Esophagus squamous epithelium (tissue), 5 donors: ENCODE measurements around the gene ZBTB42. TPM values are rescaled to one million over a fixed set of nuclear protein-coding genes. Genes with fewer than 3 reads are reported as not detected.
A peak's percentile ranks its signal among the peaks of the same experiment; 100 is the strongest.
"Not testable (repeated sequence)": the region's sequence is repeated elsewhere in the genome, so short reads cannot be mapped to it uniquely, and the experiment has no call there.

ENCODE experiments used
- DNase-seq: peaks from one replicate; lab custom pipeline; 2025; lab: John Stamatoyannopoulos, UW
- H3K27ac ChIP-seq, 4 donors: fragments of 200-600 bp; sonication (generic); one replicate each; pipeline ENCODE4 v1.5.1; 2016 to 2019; ENCODE audit warnings: mild to moderate bottlenecking in 1 of 4
- H3K27me3 ChIP-seq, 4 donors: fragments of 200-600 bp; sonication (generic); 1 replicate in 3 of 4; 2 replicates in 1 of 4; pipeline versions ENCODE4 v1.5.1 to v1.6.0; 2017 to 2021; ENCODE audit warnings: antibody characterized with exemption in 1 of 4
- H3K36me3 ChIP-seq, 3 donors: fragments of 200-600 bp; sonication (generic); one replicate each; pipeline ENCODE4 v1.5.1; 2016 to 2019
- H3K4me1 ChIP-seq, 3 donors: fragments of 200-600 bp; sonication (generic); one replicate each; pipeline ENCODE4 v1.5.1; 2017 to 2019
- H3K4me3 ChIP-seq, 4 donors: fragments of 200-600 bp; sonication (generic); 1 replicate in 3 of 4; 2 replicates in 1 of 4; pipeline ENCODE4 v1.5.1; 2016 to 2019; ENCODE audit warnings: mild to moderate bottlenecking in 2 of 4, moderate library complexity in 1 of 4
- H3K9me3 ChIP-seq, 3 donors: fragments of 200-600 bp; sonication (generic); one replicate each; pipeline ENCODE4 v1.5.1; 2016 to 2019
- CTCF ChIP-seq, 6 experiments: fragments of 450-650 bp in 4 of 6; fragments of 200-600 bp in 2 of 6; sonication (generic) in 2 of 6; IDR thresholded peaks; one replicate each; pipeline ENCODE4 v1.5.1; 2016 to 2019; ENCODE audit warnings: antibody characterized with exemption in 6 of 6, mild to moderate bottlenecking in 4 of 6, moderate library complexity in 4 of 6
- POLR2A ChIP-seq, 4 donors: fragments of 450-650 bp; IDR thresholded peaks; one replicate each; pipeline ENCODE4 v1.6.1; 2017; ENCODE audit warnings: antibody characterized with exemption in 4 of 4, mild to moderate bottlenecking in 4 of 4, moderate library complexity in 3 of 4
- WGBS, 2 donors: methylation state at CpG; one replicate each; pipeline ENCODE4 v1.1.5; 2018; 5-methylcytosine and 5-hydroxymethylcytosine counted together
- intact Hi-C: fragments of 100-400 bp; cut with DNase I; formaldehyde crosslinking; loops from one replicate; pipeline ENCODE4 v1.15.0; 2022
- total RNA-seq, 4 donors: library from RNA; depleted of rRNA; stranded (reverse); fragments of >200 nt; gene quantifications; one replicate each; pipeline ENCODE4 v1.1.0, GENCODE V29; 2016
- donor health status: DM: yes; HTN: yes; CAD: no.

Gene ZBTB42
- total RNA-seq, 4 donors from 2014 or later, result 4.7 to 14.2 (median 8.4) TPM

GRCh38 chr14:104826189-104826860 lies 25.4 kb downstream of the ZBTB42 start:
- Histone ChIP-seq H3K9me3 (no peaks in the 10 kb centered on the region), H3K36me3 (no peaks in the 10 kb centered on the region), H3K27me3 (peaks cover 0 to 6% (median 0%) of the 10 kb centered on the region in 4 donors), H3K27ac (peak overlapping the region; percentile 31 to 82 (median 76)), H3K4me1 (peaks cover 20 to 33% (median 21%) of the 10 kb centered on the region in 3 donors), H3K4me3 (peak overlapping the region; percentile 31 to 76 (median 55))
- TF ChIP-seq POLR2A (IDR thresholded peaks at IDR 0.05) (no peak), CTCF (IDR thresholded peaks at IDR 0.05) (peak; percentile 81 to 92 (median 86))
- DNase-seq, result peak; percentile 46
- intact Hi-C loops, result loop anchor here (5.0 kb wide), 1 partner anchor 59 kb away; no protein-coding TSS in a partner anchor
- WGBS, 2 donors, result no CpG with 5 or more reads among the region's 54 CpGs

- Histone ChIP-seq H3K4me3 (peak overlapping the region; percentile 31 to 76 (median 55)), H3K36me3 (no peaks in the 10 kb centered on the region), H3K27me3 (peaks cover 0 to 6% (median 0%) of the 10 kb centered on the region in 4 donors), H3K4me1 (peaks cover 20 to 28% (median 21%) of the 10 kb centered on the region in 3 donors), H3K27ac (peak overlapping the region in 3 of 4 donors; percentile 12 to 77 (median 42)), H3K9me3 (no peaks in the 10 kb centered on the region)
- 0 to 3% methylated on average over 7 to 12 of the region's 27 CpGs for WGBS, 2 donors
- intact Hi-C loops, result loop anchor here (5.0 kb wide), 1 partner anchor 60 kb away; no protein-coding TSS in a partner anchor
- DNase-seq, result no peak
- no peak for TF ChIP-seq POLR2A (IDR thresholded peaks at IDR 0.05)
- TF ChIP-seq CTCF (IDR thresholded peaks at IDR 0.05), result no peak
Observed at GRCh38 chr14:104826861-104827176, 25.9 kb downstream of the ZBTB42 start.

DNA sequence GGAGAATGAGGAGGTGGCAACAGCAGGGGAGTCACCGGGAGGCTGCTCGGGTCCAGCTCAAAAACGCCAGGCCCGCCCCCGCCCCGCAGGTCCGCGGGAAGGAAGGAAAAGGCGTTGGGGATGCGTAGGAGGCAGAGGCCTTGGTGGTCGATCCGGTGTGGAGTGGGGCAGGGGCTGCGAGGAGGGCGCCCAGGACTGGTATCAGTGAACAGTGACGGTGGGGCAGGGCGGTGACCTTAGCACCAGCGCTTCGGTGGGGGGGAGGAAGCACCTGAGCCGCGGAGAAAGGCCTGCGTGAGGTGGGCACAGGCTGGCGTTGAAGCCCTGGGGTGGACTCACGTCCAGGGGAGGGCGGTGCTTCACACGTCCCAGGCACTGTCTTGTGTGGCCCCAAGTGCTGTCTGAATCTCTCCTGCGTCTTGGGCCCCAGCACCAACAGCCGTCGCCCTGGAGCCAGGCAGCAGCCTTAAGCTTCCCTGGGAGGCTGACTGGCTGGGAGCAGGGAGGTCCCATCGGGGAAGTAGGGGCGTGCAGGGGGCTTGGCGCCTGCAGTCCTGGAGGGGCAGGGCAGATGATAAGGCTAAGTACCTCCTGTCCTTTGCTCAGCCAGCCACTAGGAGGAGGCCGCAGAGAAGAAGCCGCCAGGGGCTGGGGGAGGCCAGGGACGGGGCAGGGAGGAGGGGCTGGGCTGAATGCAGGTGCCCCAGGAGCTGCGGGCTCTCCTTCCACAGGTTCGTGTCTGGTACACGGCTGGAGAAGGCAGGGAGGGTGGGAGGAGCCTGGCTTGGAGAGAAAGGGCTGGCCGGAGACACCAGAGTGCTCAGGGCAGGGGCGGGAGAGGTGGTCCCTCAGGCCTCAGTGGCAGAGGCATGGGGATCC lies 26.5 kb downstream of the ZBTB42 start:
- no peaks in the 10 kb centered on the region for H3K9me3 ChIP-seq
- H3K27me3 ChIP-seq, result peaks cover 0 to 6% (median 0%) of the 10 kb centered on the region in 4 donors
- H3K36me3 ChIP-seq, result no peaks in the 10 kb centered on the region
- intact Hi-C loops, result loop anchor here (5.0 kb wide), 1 partner anchor 60 kb away; no protein-coding TSS in a partner anchor
- H3K27ac ChIP-seq, result peak overlapping the region in 3 of 4 donors; percentile 12 to 77 (median 42)
- peak overlapping the region; percentile 31 to 76 (median 55) for H3K4me3 ChIP-seq
- H3K4me1 ChIP-seq, result peaks cover 20 to 26% (median 21%) of the 10 kb centered on the region in 3 donors
- TF ChIP-seq POLR2A (IDR thresholded peaks at IDR 0.05) (no peak), CTCF (IDR thresholded peaks at IDR 0.05) (peak in 4 of 6 experiments; percentile 25 to 54 (median 40))
- WGBS, 2 donors, result 0 to 8% methylated on average over 8 to 22 of the region's 39 CpGs
- no peak for DNase-seq

GRCh38 chr14:104830781-104831180 lies 29.9 kb downstream of the ZBTB42 start:
- DNase-seq, result no peak
- 61 to 76% methylated on average over 9 of the region's 9 CpGs for WGBS, 2 donors

GRCh38 chr14:104836171-104836935 lies 35.5 kb downstream of the ZBTB42 start:
- DNase-seq, H3K4me1 ChIP-seq, H3K4me3 ChIP-seq, H3K27me3 ChIP-seq, H3K27ac ChIP-seq, intact Hi-C loops, H3K9me3 ChIP-seq, H3K36me3 ChIP-seq: not testable (repeated sequence)
- WGBS, 2 donors, result 93 to 95% methylated on average over 10 to 21 of the region's 41 CpGs

More at GRCh38 chr14:104830781-104831180, 29.9 kb downstream of the ZBTB42 start:
- peaks cover 0 to 2% (median 0%) of the 10 kb centered on the region in 4 donors for H3K27me3 ChIP-seq
- no peak overlapping the region for H3K4me3 ChIP-seq
- H3K36me3 ChIP-seq, result no peaks in the 10 kb centered on the region
- H3K27ac ChIP-seq, result no peak overlapping the region
- H3K9me3 ChIP-seq, result no peaks in the 10 kb centered on the region
- intact Hi-C loops, result no loop called here
- H3K4me1 ChIP-seq, result peaks cover 16 to 21% (median 16%) of the 10 kb centered on the region in 3 donors
- TF ChIP-seq POLR2A (IDR thresholded peaks at IDR 0.05), result no peak
- TF ChIP-seq CTCF (IDR thresholded peaks at IDR 0.05), result no peak
